DLD1 (cell line): ENCODE measurements around the gene CDR2.
"Not testable (repeated sequence)": the region's sequence is repeated elsewhere in the genome, so short reads cannot be mapped to it uniquely, and the experiment has no call there.

Experiments
- in situ Hi-C: cut with HindIII; loops from 2 replicates; pipeline ENCODE4 v1.10.0; 2017; ENCODE audit warnings: low sequenced_read_pairs

The CDR2 gene

DNA sequence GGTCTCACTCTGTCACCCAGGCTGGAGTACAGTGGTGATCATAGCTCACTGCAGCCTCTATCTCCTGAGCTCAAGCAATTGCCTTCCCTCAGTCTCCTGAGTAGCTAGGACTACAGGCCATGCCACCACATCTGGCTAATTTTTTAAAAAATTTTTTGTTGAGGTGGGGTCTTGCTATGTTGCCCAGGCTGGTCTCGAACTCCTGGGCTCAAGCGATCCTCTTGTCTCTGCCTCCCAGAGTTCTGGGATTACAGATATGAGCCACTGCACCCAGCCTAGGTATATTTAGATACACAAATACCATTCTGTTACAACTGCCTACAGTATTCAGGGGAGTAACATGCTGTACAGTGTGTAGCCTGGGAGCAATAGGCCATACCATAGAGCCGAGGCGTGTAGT, 62.9 kb downstream of the CDR2 start:
- in situ Hi-C loops = no loop called here

- in situ Hi-C loops = no loop called here
These were observed 65.4 kb downstream of the CDR2 start for GRCh38 chr16:22308824-22309520.

- in situ Hi-C loops = no loop called here
These were observed 66.6 kb downstream of the CDR2 start for GRCh38 chr16:22307838-22308237.

- in situ Hi-C loops = no loop called here
These were observed 67.6 kb downstream of the CDR2 start for GRCh38 chr16:22306788-22307187.

GRCh38 chr16:22304411-22304810, 70.0 kb downstream of the CDR2 start:
- in situ Hi-C loops = no loop called here

DNA sequence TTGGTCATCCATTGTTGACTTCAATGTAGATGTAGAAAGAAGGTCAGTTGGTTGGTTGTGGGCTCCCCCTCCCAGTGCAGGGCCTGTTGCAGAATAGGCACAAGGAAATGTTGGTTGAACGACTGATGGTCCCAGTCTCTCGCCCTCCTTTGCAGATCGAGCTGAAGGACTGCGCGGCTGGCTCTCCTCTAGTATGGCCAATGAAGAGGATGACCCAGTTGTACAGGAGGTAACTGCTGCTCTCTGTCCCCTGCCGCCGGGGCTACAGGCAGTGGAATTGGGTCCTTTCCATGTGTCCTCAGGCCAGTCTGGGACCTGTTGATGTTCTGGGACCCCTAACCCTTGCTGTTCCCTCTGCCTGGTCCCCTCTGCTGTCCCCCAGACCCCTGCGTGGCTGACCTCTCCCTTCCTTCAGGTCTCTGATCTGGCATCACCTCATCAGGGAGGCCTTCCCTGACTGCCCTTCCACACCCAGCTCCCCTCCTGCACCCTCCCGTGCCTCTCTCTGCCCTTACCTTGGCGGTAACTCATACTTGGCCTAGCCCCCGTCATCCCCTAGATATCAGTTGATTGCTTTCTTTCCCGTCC, 71.5 kb downstream of the CDR2 start:
- in situ Hi-C loops = no loop called here

GRCh38 chr16:22301423-22301822, 73.0 kb downstream of the CDR2 start:
- in situ Hi-C loops = not testable (repeated sequence)

DNA sequence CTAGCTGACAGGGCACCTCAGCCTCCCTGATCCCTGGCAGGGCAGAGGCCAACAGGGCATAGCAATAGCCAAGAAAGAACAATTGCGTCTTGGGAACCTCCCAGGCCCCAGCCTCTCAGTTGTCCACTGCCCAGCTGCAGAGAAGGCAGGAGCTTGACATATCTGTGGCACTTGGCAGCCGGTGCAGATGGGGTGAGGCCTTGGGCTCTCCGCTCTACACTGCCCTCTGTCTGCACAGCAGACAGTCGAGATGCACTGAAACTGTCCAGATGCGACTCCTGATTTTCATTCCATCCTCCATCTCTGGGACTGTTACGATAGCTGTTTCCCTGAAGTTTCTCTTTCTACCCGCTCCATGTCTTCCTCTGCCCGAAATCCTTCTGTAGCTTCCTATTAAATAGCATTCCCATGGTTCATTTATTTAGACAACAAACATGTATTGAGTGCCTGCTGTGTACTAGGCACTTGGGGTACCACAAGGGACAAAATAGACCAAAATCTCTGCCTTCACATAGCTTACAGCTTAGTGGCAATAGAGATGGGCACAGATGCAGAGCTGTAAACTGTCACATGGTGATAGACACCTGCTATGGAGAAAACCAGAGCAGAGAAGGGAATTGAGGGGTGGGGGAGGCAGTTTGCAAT, 73.9 kb downstream of the CDR2 start:
- in situ Hi-C loops = no loop called here

GRCh38 chr16:22299036-22299435, 75.4 kb downstream of the CDR2 start:
- in situ Hi-C loops = no loop called here

DNA sequence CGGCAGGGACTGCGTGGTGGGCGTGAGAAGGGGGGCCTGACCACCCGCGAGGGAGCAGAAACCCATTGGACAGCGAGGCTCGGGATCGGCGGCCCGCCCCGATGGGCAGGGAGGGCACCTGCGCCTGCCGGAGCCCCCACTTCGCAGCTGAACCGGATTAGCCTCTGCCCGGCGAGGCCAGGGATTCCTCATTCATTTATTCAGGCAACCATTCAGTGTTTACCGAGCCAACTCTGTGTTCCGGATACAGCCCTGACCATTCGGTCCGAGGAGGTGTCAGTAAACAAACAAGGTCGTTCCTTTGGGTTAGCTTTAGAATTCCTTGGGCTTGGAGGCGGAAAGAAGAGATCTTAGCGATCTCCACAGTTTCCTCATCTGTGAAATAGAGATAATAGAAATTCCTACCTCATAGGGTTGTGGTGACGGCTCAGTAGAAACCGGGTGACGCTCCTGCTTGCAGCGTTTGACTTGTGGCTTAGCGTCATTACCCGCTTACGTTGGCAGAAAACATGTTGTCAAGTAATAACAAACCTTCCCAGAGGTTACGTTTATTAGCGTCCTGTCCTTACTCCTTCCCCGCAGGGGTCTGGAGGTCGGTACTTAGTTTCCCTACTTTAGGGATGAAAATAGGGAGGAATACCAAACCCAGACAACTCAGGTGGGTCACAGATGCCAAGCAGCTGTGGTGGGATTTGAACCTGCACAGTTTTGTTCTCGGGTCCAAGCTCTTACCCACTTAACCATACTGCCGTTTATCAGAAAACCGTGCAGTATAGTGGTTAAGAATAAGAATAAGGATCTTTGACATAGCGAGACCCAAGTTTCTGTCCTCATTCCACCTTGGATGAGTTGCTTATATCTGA, 76.3 kb downstream of the CDR2 start:
- in situ Hi-C loops = no loop called here

DNA sequence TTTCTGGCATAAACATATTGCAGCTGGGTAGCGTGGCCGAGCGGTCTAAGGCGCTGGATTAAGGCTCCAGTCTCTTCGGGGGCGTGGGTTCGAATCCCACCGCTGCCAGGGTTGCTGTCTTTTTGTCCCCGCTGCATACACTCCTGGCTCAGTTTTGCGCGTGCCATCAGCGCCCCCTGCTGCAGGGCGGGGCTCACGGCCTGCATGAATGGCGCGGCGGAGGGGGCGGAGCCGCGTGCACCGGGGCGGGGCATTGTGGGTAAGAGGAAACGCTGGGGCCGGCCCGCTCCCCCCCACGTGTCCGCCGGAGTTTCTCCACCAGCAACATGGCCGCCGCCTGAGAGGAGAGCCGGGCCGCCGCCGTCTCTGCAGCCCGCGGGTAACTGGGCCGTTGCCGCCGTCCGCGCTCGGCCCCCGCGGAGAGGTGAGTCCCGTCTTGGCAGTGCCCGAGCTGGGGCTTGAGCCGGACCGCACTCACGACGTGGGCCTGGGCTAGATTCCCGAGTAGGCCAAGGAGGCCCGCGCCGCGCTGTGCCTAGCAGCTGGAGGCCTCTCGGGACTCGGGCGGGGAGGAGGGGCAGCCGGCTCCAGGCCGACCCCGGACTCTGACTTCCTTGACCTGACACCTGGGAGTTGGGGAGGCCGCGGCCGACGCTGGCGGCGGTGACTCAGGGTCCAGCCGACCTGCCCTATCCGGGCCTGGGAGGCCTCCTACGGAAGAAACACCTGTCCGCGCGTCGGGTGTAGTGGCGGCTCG, 77.1 kb downstream of the CDR2 start, which contains the start of gene POLR3E:
Gene POLR3E, plus strand, starts transcription at position 296 of the 757 bp plus-strand sequence. CDS start 5,560 bp downstream, outside the sequence.
- in situ Hi-C loops = no loop called here

DNA sequence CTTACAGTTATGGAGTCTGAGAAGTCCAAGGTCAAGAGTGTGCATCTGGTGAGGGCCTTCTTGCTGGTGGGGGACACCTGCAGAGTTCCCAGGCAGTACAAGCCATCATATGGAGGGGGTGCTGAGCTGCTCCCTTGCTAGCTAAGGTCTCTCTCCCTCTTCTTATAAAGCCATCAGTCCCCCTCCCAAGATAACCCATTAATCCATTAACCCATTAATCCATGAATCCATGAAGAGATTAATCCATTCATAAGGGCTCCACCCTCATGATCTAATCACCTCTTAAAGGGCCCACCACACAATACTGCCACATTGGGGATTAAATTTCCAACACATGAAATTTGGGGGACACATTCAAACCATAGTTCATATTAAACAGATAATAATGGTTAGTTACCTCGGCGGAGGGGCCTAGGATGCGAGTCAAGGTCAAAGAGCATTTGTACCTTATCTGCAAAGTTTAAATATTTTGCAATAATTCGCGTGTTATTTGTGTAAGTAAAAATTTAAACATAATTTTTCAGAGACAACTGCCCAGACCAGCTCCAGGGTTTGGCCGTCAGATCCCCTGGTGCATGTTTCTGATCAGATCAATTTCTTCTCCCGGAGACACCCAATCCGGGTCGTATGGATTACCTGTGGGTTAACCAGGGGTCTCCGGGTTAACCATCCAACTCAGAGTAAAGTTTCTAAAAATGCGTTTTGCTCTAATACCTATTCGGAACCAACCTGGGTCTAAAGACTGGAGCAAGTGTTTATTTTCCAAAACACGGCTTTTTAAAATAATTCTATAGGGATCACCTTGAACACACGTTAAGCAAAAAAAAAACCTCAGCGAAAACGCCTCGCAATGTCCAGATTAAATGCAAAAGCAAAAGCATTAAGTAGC, 78.0 kb downstream of the CDR2 start:
- in situ Hi-C loops = no loop called here
